NT2/D1 (cell line): ENCODE data around the gene ZNF808.
"Not testable (repeated sequence)": the region's sequence is repeated elsewhere in the genome, so short reads cannot be mapped to it uniquely, and the experiment has no call there.

Source experiments
- DNase-seq: peaks from one replicate; pipeline ENCODE4 v3.0.0-alpha.2; 2011; ENCODE audit warnings: low read depth, low spot score
- H3K27me3 ChIP-seq: 2 replicates; pipeline ENCODE4 v1.6.0; 2011; ENCODE audit warnings: mild to moderate bottlenecking; ENCODE audit not compliant: insufficient read length, insufficient read depth
- H3K36me3 ChIP-seq: 2 replicates; pipeline ENCODE4 v1.6.1; 2011; ENCODE audit warnings: mild to moderate bottlenecking, low read length, mixed read lengths; ENCODE audit not compliant: insufficient read depth, insufficient read length
- H3K4me1 ChIP-seq: 2 replicates; pipeline ENCODE4 v1.5.1; 2011; ENCODE audit not compliant: insufficient read depth, insufficient read length
- H3K4me3 ChIP-seq: 2 replicates; pipeline ENCODE4 v1.5.1; 2011; ENCODE audit warnings: low read depth; ENCODE audit not compliant: insufficient read length
- H3K9ac ChIP-seq: 2 replicates; pipeline ENCODE4 v1.6.0; 2011; ENCODE audit warnings: low read depth; ENCODE audit not compliant: insufficient read length
- H3K9me3 ChIP-seq: 2 replicates; pipeline ENCODE4 v1.5.1; 2011; ENCODE audit warnings: mild to moderate bottlenecking, low read length; ENCODE audit not compliant: insufficient read depth
- SUZ12 ChIP-seq: IDR thresholded peaks from 2 replicates; pipeline ENCODE4 v1.6.1; 2011; ENCODE audit not compliant: insufficient read length, insufficient read depth; ENCODE audit errors: extremely low read depth
- YY1 ChIP-seq: IDR thresholded peaks from 2 replicates; pipeline ENCODE4 v1.6.1; 2011; ENCODE audit not compliant: insufficient read length, insufficient read depth
- ZNF274 ChIP-seq: IDR thresholded peaks from 2 replicates; pipeline ENCODE4 v1.6.1; 2011; ENCODE audit warnings: mild to moderate bottlenecking, low read depth, low read length

The ZNF808 gene

DNA sequence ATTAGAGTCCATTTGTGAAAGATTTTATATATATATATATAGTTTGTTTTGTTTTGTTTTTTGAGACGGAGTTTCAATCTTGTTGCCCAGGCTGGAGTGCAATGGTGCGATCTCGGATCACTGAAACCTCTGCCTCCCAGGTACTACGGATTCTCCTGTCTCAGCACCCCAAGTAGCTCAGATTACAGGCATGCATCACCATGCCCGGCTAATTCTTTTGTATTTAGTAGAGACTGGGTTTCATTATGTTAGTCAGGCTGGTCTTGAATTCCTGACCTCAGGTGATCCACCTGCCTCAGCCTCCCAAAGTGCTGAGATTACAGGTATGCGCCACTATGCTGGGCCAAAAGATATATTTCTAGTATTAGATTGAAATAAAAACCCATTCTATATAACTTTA is 38.7 kb downstream of the ZNF808 start:
- Histone ChIP-seq H3K36me3 (peaks cover 22% of the 10 kb centered on the region), H3K9me3 (no peaks in the 10 kb centered on the region), H3K27me3 (no peaks in the 10 kb centered on the region), H3K4me3 (no peak overlapping the region), H3K4me1 (no peaks in the 10 kb centered on the region), H3K9ac (no peak overlapping the region)
- no peak for DNase-seq
- TF ChIP-seq ZNF274, result no peak
- TF ChIP-seq YY1, result no peak
- TF ChIP-seq SUZ12, result no peak

DNA sequence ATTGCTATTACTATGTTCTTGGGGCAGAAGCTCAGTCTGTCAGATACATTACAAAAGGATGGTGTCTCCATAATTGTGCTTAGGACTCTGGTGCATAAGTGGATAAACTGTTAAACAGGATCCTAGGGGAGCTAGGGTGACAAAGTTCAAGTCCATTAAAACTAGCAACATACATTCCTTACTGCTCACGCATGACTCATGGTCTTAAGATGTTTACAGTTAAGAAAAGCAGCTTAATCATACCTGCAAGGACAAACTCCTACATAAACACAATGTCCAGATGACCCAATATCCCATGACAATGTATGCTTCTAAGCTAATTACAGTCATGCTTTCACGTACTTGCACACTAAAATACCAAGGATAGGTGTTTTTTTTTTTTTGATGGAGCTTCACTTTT is 39.1 kb downstream of the ZNF808 start:
- TF ChIP-seq SUZ12, result no peak
- TF ChIP-seq ZNF274, result no peak
- no peak for TF ChIP-seq YY1
- Histone ChIP-seq H3K4me1 (no peaks in the 10 kb centered on the region), H3K9ac (no peak overlapping the region), H3K36me3 (peaks cover 19% of the 10 kb centered on the region), H3K9me3 (no peaks in the 10 kb centered on the region), H3K27me3 (no peaks in the 10 kb centered on the region), H3K4me3 (no peak overlapping the region)
- DNase-seq, result no peak

DNA sequence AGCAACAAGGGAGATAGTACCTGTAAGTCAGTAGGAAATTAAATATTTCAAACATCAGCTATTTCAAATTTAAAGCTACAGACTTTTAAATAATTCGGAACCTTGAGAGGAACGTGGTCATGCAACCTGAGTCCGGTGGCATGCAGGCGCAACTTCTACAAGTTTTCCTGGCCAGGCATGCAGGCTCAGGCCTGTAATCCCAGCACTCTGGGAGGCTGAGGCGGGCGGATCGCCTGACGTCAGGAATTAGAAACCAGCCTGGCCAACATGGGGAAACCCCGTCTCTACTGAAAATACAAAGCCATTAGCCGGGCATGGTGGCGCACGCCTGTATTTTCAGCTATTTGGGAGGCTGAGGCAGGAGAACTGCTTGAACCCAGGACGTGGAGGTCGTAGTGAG is 40.5 kb downstream of the ZNF808 start:
- TF ChIP-seq ZNF274 (no peak), YY1 (no peak), SUZ12 (no peak)
- Histone ChIP-seq H3K9me3 (no peaks in the 10 kb centered on the region), H3K4me1 (no peaks in the 10 kb centered on the region)

DNA sequence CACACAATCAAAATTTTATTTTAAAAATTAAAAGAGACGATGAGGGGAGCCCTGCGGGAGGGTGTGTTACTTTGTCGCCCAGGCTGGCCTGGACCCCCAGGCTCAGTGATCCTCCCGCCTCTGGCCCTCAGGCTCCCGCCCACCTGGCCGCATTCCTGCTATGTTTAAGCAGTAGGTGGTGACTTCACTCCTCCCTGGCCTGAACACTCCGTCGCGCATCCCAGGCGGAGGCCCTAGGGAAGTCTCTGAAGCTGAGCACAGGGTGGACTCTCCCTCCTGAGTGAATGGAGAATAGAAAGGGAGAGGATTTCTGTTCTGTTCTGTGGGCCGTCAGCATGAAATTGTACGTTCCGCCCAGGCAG is 42.2 kb downstream of the ZNF808 start:
- not testable (repeated sequence) for H3K27me3 ChIP-seq, H3K4me3 ChIP-seq, H3K4me1 ChIP-seq, H3K9me3 ChIP-seq
- peak; percentile 60 for DNase-seq
- Histone ChIP-seq H3K9ac (peak overlapping the region; percentile 72), H3K36me3 (peaks cover 19% of the 10 kb centered on the region)

More for the DNA sequence above, 40.5 kb downstream of the ZNF808 start:
- H3K4me3 ChIP-seq, result no peak overlapping the region
- no peak overlapping the region for H3K9ac ChIP-seq
- no peak for DNase-seq
- peaks cover 13% of the 10 kb centered on the region for H3K36me3 ChIP-seq
- H3K27me3 ChIP-seq, result no peaks in the 10 kb centered on the region

GRCh38 chr19:52570000-52570861 is 42.8 kb downstream of the ZNF808 start, which contains the start of gene ZNF701:
Gene ZNF701, plus strand, starts transcription at chr19:52570287. Its CDS starts 3,861 bp downstream, at chr19:52574148.
- H3K9me3 ChIP-seq, result no peaks in the 10 kb centered on the region
- DNase-seq, result peak; percentile 75

GRCh38 chr19:52584736-52585440 is 57.4 kb downstream of the ZNF808 start:
- Histone ChIP-seq H3K9ac (no peak overlapping the region), H3K9me3 (peaks cover 16% of the 10 kb centered on the region)

More at GRCh38 chr19:52570000-52570861, 42.8 kb downstream of the ZNF808 start, which contains the start of gene ZNF701:
- TF ChIP-seq SUZ12, result no peak
- no peak for TF ChIP-seq ZNF274
- no peak for TF ChIP-seq YY1
- H3K27me3 ChIP-seq, result no peaks in the 10 kb centered on the region
- H3K9ac ChIP-seq, result peak within 1 kb of the TSS; percentile 86
- H3K4me1 ChIP-seq, result no peaks in the 10 kb centered on the region
- H3K4me3 ChIP-seq, result peak within 1 kb of the TSS; percentile 68
- peaks cover 19% of the 10 kb centered on the region for H3K36me3 ChIP-seq

DNA sequence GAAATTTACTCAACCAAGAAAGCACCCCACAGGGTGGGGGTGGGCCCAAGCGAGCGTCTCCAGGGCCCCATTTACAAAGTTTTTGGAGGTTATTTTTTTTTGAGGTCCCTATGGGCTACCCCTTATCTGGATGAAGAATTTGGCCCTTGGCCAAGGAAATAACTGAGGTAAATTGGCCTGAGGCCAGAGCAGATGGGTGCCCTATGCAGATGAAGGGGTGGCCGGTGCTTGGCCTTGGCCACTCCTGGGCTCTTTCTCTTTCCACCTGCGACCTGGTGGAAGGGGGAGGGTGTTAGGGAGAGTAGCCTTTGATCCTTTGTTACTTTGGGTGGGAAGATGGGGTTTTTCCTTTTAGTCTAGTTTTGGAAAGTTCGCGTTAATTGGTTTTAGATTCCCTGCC is 58.1 kb downstream of the ZNF808 start:
- Histone ChIP-seq H3K27me3 (no peaks in the 10 kb centered on the region), H3K9ac (no peak overlapping the region), H3K36me3 (peaks cover 53% of the 10 kb centered on the region), H3K4me3 (no peak overlapping the region), H3K4me1 (no peaks in the 10 kb centered on the region), H3K9me3 (peaks cover 16% of the 10 kb centered on the region)
- TF ChIP-seq SUZ12 (no peak), ZNF274 (no peak), YY1 (no peak)
- DNase-seq, result no peak

More at GRCh38 chr19:52584736-52585440, 57.4 kb downstream of the ZNF808 start:
- Histone ChIP-seq H3K36me3 (peaks cover 56% of the 10 kb centered on the region), H3K4me1 (no peaks in the 10 kb centered on the region), H3K4me3 (no peak overlapping the region), H3K27me3 (no peaks in the 10 kb centered on the region)
- no peak for DNase-seq
- TF ChIP-seq YY1 (no peak), ZNF274 (no peak)
